Parietal lobe (tissue), 1 donor: Measurements from ENCODE around the gene GRIN3A. TPM values are rescaled to one million over a fixed set of nuclear protein-coding genes. Genes with fewer than 3 reads are reported as not detected.

ENCODE experiments used
- total RNA-seq: library from RNA; depleted of rRNA; stranded (reverse); fragments of >200 nt; gene quantifications from one replicate; pipeline ENCODE4 v1.2.3, GENCODE V29; 2014

The GRIN3A gene
- 6.9 TPM for total RNA-seq

GRCh38 chr9:101738566-101739183 lies at the start of gene GRIN3A:
GRIN3A (minus strand) TSS chr9:101738647; CDS start chr9:101737979, 668 bp downstream.

DNA sequence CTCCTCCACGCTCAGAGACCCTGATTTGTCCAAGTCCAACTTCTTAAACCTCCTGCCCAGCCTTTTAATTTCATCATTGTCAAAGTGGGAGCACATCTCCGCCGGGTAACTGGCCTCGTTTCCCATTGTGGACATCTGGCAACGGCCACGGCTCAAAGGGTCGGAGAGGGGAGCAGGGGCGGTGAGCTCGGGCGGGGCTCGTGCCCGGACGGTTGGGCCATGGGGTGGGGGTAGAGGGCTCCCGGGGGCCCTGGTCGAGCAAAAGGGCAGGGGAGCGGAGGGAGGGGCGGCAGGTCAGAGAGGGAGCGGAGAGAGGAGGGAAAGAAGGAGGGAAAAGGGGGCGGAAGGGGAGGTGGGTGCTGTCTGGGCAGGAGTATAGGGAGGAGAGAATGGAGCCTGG lies 143.7 kb downstream of the GRIN3A start, which contains the start of gene PPP3R2:
Gene PPP3R2, minus strand, starts transcription at position 174 of the 400 bp plus-strand sequence. Its CDS starts 48 bp downstream, at position 126.

DNA sequence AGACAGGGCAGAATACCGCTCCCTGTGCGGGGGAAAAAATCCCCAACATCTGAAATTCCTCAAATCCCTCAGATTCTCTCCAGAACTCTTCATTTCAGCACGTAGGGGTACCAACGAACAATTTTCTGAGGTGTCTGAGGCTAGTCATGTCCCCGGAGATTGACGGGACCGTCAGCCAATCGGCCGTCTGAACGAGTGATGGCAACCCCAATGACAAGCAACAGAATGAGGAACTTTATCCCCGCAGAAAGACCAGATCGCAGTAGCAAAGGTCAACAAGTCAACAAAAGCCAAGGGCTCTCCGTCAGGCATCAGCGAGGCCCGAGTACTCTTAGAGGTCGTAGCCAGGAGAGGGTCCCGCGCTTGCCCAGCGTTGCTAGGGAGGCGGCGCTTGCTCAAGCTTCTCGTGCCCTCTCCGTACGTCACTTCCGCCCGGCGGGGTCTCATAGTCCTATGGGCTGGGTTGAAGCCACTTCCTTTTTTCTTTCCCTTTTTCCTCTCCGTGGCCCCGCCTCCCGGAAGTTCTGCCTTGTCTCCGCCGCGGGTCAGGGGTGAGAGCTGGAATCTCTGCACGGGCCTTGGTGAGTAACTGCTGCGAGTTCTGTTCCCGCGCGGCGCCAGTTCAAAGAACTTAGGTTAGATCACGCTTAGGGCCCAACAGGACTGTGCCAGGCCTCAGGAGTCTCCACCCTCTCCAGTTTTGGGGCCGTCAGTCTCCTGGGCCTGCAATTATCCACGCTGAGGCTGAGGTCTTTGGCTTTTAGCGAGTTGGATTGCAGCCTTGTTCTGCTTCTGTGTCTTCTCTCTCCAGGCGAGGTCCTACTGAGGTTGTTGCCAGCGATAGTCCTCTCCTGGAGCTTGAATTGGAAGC lies 204.9 kb downstream of the GRIN3A start, which contains the start of gene RNF20:
Gene RNF20, plus strand, starts transcription at position 520 of the 871 bp plus-strand sequence. CDS start 1,571 bp downstream, outside the sequence.

Other genes starting within 250 kb of the GRIN3A start
- gene RNF20, start 204.8 kb downstream of the GRIN3A start, total RNA-seq, result 36.6 TPM
- 0.63 TPM for gene PPP3R2, start 143.7 kb downstream of the GRIN3A start, total RNA-seq